ENCODE measurements around the gene ARHGAP31.
A peak's percentile ranks its signal among the peaks of the same experiment; 100 is the strongest.
"Not testable (repeated sequence)": the region's sequence is repeated elsewhere in the genome, so short reads cannot be mapped to it uniquely, and the experiment has no call there.

ARHGAP31 gene

DNA sequence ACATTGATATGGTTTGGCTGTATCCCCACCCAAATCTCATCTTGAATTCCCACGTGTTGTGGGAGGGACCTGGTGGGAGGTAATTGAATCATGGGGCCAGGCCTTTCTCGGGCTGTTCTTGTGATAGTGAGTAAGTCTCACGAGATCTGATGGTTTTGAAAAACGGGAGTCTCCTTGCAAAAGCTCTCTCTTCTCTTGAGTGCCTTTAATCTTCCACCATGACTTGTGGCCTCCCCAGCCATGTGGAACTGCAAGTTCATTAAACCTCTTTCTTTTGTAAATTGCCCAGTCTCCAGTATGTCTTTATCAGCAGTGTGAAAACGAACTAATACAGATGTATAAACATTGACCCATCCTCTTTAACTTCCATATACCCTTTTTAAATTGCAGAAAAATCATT is 26.6 kb downstream of the ARHGAP31 start:
- peak; percentile 90 for DNase-seq

DNA sequence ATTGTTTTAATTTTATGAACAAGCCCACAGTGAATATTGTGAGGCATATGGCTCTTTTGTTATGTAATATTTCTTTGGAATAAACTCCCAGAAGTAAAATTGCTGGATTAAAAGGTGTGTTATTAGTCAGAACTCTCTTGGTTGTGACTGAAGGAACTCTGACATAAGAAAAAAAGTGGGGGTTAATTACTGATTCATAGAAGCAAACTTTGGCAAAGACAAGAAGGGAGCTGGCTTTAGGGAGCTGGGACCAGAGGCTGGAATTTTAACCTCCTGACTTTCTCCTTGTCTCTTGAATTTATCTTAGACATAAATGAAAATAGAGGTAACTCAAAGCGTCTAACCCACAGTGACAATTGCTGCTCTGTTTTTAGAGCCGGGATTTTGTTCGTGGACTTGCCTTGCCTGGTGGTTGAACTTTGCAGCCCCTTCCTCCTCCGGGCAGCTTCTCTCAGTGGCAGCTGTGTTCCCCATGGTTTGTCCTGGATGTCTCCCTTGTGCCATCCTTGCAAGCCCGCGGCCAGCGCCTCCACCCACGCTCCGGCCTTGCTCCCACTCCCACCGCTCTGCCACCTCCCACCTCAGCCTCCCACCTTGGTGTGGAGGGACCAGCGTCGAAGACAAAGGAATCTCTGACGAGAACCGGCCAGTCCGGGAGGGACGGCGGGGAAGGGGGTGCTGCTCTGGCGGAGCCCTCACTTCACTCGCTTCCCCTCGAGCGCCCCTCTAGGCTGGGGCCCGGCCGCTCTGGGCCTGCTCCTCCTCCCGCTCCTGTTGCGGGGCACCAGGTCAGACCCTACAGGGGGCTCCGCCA is 28.0 kb downstream of the ARHGAP31 start:
- DNase-seq: peak; percentile 48

DNA sequence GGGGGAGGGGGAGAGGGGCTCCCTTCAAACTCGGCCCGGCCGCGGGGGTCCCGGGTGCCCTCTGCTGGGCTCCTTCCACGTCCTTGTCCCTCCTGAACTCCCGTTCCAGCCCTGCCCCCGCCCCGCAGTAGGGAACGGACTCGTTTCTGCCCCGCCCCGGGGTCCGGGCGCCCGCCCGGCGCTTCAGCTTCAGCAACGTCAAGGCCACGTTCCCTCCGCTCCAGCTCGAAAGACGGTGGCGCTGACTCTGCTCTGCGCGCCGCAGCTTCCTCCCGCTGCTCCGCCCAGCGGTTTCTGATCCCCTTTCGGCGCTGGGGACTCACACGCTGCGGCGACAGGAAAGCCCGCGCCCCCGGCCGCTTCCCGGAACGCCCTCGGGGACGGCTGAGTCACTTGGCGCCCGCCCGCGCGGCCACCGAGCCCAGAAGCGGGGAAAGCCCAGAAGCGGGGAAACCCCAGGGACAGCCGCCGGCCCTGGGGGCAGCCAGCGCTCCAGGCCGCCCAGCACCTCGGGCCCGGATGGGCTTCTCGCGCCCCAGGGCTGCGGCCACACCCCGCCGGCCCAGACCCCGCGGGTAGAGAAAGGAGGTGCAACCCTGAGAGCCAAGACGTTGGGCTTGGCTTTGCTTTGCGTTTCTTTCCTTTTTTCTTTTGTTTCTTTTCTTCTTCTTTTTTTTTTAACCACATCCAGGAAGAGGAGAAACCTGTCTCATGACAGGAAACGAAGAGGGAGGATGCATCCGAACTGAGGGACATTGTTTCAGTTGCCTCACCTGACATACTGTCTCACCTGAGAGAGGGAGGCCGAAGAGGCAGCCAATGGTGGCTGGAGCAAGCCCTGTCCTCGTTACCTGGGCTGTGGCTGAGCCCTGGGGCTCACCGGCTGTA is 28.9 kb downstream of the ARHGAP31 start:
- DNase-seq: peak; percentile 99

DNA sequence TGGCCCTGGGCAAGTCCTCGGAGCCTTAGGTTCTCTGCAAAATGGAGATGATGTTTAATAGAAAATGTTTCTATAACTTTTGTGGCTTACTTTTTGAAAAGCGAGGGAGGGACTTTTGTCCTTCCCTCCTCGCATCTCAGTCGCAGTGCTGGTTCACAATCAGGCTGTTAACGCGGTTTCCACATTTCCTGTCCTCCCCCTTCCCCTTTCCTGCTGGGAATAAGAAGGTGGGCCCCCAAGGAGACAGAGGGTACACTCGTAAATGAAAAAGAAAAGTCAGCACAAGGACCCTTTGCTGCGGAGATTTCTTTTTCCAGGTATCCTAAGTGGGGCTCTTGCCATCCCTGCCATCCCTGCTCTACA is 29.5 kb downstream of the ARHGAP31 start:
- peak; percentile 43 for DNase-seq

- DNase-seq: no peak
Measured at GRCh38 chr3:119324899-119325298, 30.7 kb downstream of the ARHGAP31 start.

DNA sequence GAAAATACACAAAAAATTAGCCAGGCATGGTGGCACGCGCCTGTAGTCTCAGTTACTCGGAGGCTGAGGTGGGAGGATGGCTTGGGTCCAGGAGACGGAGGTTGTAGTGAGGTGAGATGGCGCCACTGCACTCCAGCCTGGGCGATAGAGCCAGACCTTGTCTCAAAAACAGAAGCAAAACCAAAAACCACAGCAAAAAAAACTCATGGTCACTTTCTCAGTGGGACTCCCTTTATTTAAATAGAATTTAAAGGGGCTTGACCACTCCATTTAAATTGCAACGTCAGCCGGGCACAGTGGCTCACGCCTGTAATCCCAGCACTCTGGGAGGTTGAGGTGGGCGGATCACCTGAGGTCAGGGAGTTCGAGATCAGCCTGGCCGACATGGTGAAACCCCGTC is 32.8 kb downstream of the ARHGAP31 start:
- DNase-seq: peak; percentile 31

DNA sequence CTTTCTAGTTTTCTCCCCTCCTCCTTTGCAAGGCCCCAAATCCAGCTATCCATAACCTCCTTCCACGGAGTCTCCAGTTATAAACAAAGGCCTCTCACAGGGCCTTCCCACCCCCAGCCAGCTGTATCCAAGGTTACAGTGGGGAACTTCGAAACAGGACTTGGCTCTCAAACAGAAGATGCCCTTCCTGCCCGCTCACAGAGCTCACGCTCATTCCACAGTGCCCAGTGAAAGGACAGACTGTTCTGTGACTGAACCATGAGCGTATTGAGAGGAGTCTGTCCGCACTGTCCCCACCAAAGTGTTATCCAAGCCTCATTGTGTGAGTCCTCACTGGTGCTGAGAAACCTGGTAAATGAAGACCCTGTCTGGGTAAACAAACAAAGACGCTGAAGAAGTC is 35.4 kb downstream of the ARHGAP31 start:
- DNase-seq: no peak

DNA sequence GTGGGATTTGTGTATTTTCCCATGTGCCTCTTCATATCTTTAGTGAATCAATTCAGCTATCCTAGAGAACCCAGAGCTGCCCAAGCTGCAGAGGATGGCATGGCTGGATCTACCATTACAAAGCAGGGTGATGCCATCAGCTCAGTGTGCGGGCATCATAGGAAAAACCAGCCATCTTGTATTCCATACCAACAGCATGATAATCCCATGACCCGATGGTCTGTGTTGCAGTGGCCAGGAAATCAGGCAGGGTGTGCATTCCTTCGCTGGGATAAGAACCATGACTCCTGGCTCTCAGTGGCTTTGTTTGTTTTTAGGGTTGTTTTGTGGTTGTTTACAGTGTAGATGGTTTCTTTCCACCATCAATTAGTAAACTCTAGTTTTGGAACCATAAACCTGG is 36.0 kb downstream of the ARHGAP31 start:
- DNase-seq: no peak

DNA sequence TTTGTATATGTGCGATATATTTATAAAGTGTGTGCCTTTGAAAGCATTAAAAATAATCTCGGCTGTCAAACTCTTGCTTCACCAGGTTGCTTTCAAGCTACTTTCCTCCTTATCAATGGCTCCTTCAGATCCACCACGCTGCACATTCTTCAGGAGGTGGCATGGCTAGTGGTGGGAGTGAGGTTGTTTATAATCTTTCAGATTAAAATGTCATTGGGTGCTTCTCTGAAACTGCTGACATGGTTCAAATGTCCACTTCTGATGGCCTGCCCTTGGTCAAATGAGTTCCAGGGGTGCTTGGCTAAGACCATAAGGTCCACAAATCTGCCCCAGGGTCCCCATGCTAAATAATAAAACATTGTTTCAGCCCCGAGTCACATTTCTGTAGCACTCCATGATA is 36.7 kb downstream of the ARHGAP31 start:
- DNase-seq: no peak

- DNase-seq: no peak
Measured at GRCh38 chr3:119331661-119332060, 37.5 kb downstream of the ARHGAP31 start.

DNA sequence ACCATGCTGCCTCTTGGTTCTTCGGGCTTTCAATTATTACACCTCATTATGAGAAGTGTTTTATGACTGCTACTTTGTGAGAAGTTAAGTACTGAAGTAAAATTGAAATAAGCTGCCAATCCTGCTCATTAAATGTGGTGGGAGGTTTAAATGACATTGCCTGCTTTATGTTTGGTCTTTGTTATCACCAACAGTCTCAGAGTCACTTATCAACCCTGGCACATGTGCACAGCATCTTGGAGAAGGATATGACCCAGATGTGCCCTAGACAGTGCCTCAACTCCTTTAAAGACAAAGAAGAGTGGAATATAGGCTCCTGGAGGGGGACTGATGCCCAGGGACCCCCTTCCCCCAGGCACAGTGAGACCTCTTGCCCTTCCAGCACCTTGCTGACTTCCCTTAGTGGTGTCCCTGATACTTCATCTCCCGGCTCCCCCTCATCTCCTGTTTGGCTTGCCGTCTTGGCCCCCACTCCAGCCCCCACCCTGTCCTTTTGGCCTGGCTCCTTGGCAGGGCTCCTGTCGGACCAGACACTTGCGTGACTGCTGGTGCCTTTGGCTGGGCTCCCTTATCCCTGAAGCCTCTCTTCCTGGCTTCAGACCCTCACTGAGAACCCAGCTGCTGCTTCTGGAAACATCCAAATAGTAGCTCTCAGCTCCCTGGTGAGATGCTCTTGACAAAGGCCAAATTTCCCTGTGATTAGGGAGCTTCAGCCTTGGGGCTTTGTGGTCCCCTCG is 39.8 kb downstream of the ARHGAP31 start:
- DNase-seq: no peak

DNA sequence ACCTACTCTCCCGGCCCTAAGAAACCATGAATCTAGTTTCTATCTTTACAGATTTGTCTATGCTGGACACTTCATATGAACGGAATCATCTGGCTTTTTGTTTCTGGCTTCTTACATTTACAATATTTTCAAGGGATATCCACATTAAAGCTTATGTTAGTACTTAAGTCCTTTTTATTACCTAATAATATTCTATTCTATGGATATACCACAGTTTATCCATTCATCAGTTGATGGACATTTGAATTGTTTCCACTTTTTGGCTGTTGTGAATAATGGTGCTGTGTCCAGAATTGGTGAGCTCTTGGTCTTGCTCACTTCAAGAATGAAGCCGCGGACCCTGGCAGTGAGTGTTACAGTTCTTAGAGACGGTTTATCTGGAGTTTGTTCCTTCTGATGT is 42.6 kb downstream of the ARHGAP31 start:
- no peak for DNase-seq

DNA sequence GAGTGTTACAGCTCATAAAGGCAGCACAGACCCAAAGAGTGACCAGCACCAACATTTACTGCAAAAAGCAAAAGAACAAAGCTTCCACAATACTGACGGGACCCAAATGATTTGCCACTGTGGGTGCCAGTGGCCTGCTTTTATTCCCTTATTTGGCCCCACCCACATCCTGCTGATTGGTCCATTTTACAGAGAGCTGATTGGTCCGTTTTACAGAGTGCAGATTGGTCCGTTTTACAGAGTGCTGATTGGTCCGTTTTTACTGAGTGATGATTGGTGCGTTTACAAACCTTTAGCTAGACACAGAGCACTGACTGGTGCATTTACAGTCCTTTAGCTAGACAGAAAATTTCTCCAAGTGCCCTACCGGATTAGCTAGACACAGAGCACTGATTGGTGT is 43.2 kb downstream of the ARHGAP31 start:
- DNase-seq: not testable (repeated sequence)

- no peak for DNase-seq
Measured at GRCh38 chr3:119338754-119339153, 44.6 kb downstream of the ARHGAP31 start.

DNA sequence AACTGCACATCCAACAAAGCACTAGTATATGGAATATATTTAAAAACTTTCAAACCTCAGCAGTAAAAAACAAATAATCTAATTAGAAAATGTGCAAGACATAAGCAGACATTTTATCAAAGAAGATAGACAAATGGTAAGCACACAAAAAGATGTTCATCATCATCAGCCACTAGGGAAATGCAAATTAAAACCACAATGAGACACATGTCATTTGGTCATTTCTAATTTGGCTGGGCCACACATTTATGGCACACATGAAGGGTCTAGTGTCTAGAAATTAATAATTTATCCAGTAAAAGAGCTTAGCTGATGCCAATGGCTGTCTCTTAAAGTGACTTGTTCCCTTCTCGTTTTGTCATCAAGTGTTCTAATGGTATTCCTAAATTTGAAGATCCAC is 45.8 kb downstream of the ARHGAP31 start:
- no peak for DNase-seq

DNA sequence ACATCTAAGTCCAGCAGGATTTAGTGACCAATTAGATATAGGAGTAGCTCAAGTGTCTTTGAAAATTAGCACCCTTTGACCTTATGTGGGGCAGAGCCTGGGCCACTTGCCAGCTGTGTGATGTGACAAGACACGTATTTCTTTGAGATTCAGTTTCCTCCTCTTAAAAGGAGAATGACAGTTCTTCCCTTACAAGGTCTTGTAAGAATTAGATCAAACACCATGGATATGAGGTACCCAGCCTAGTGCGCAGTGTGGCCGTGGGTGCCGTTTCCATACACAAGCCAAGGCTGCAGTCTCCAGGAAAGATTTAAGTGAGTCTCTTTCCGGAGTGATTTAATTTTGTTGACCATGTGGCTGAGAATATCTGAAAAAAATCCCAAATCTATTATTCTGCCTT is 46.3 kb downstream of the ARHGAP31 start:
- DNase-seq: no peak

DNA sequence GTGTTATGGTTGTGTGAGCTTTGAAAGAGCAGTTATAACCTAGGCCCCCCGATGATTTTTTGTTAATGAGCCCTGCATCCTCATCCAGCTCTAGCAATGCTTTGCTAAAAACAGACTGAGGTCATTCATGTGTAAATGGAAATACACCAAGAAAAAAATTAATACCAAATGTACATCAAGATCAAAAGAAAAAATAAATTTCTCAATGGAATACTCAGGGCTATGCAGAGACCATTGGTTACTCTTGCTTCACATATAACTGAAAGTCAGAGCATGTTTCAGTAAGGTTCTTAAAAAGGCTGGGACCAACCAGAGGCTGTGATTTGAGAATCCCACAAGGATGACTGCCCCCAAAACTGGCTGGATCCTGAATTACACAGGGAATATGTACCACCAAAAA is 48.0 kb downstream of the ARHGAP31 start:
- DNase-seq: no peak

DNA sequence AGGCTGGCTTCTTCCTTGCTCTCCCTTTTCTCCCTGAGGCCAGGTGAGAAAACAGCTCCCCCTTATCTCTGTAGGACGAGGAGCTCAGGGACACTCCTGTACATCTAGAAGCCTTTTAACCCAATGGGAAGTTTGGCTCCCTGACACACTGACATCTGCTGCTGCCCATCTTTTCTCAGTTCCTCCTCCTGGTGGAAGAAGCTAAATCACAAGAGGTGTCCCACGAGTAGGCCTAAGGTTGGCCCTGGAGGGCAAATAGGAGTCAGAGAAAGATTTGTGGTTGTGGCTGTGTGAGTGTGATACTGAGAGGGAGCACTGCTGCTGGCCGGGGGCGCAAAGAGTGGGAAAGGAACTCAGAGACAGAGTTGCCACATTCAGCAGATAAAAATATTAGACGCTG is 49.5 kb downstream of the ARHGAP31 start:
- peak; percentile 30 for DNase-seq

DNA sequence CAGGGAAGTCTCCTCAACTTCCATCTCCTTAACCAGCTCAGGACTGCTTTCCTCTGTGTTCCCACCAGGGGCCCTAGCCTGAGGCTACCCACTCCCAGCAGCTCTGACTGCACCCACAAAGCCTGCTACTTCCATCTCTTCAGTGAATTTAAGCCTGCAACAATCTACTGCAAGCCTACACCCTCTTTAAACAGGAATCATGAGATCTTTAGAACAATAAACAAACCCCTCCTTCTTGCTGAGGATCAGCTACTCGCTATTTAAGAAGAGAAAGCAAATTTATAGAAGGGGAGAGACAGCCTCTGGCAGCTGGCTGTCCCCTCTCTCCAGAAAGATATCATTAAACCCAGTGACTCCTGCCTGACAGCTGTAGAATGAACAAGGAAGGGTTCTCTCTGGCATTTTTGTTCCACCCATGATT is 51.9 kb downstream of the ARHGAP31 start:
- DNase-seq: no peak

- DNase-seq: no peak
Measured at GRCh38 chr3:119347036-119347435, 52.9 kb downstream of the ARHGAP31 start.

GRCh38 chr3:119349354-119350041 is 55.3 kb downstream of the ARHGAP31 start:
- DNase-seq: no peak

DNA sequence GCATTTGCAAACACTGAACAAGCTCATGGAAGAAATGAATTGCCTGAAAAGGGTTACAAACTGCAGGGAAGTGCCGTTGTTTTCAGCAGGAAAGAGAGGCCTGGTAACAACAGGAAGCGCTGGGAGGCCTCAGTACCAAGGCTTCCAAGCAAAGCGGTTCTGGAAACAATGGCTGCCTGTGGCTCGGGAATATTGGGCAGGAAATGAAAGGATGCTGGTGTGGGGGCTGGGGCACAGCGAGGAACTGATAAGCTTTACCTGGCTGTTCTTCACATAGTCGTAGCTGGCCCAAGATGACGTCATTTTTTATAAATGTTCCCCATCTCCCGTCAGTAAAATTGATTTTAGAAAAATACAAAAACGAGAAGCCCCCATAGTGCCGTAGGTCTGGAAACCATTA is 55.9 kb downstream of the ARHGAP31 start:
- DNase-seq: no peak

DNA sequence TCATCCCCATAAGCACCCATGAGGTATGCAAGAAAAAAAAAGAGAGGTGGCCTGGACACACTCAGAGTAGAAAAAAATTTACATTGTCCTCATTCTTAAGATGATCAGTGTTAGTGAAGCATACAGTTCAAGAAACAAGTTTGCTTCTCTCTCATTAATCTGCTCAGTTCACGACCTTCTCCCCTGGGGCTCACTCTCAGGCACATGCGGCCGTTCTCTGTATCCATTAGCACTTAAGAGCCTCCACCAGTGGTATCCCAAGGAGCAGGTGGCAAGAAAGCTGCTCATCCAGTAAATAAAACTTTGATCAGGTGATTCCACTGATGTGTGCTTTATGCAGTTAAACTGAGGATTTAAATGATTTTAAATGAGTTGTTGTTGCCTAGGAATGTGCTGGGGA is 57.4 kb downstream of the ARHGAP31 start:
- DNase-seq: no peak

Measured in inflammatory macrophage treated with lipopolysaccharide for 4 hours (primary cell).